Panc1 (cell line): Measurements from ENCODE around the gene PBXIP1.

ENCODE experiments used
- CTCF ChIP-seq: fragments of 450-650 bp; IDR thresholded peaks from 2 replicates; pipeline ENCODE4 v1.5.1; 2017; ENCODE audit warnings: mild to moderate bottlenecking
- REST ChIP-seq, 2 experiments: IDR thresholded peaks; 2 replicates each; pipeline ENCODE4 v1.6.1; 2011 to 2012; ENCODE audit warnings: low read depth in 2 of 2, control low read depth in 1 of 2, low read length in 1 of 2, mild to moderate bottlenecking in 1 of 2, moderate library complexity in 1 of 2; ENCODE audit not compliant: insufficient read depth in 1 of 2

- TF ChIP-seq CTCF (no peak), REST (IDR thresholded peaks at IDR 0.05; ENCODE audit: insufficient read depth in 1 of 2, low read depth in 2 of 2, low read length in 1 of 2) (no peak)
These were observed 49.4 kb upstream of the PBXIP1 start for GRCh38 chr1:155005076-155006011.
